CD4-positive, alpha-beta T cell treated with Interleukin-1 beta for 1 hour (primary cell): ENCODE measurements around the gene AAK1.
"Not testable (repeated sequence)": the region's sequence is repeated elsewhere in the genome, so short reads cannot be mapped to it uniquely, and the experiment has no call there.

Experiments
- DNase-seq, 2 donors: peaks; one replicate each; pipeline ENCODE4 v3.0.0-alpha.2; 2020 to 2022

The AAK1 gene

DNA sequence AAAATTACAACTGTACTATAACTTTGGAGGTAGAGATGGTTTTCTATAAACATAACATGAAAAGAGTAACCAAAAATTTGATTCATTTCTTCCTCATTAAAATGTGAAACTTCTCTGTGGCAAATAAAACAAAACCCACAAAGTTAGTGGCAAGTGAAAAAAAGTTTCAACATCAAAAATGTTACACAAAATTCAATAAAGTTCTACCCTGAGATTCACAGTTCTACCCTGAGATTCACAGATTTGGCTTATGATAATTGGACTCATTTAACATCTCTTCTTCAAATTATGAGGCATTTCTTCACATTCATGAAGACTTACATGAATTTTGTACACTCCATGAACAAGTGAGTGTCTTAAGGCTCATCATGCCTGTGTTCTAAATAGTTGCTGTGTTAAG is 51.0 kb downstream of the AAK1 start:
- no peak for DNase-seq

DNA sequence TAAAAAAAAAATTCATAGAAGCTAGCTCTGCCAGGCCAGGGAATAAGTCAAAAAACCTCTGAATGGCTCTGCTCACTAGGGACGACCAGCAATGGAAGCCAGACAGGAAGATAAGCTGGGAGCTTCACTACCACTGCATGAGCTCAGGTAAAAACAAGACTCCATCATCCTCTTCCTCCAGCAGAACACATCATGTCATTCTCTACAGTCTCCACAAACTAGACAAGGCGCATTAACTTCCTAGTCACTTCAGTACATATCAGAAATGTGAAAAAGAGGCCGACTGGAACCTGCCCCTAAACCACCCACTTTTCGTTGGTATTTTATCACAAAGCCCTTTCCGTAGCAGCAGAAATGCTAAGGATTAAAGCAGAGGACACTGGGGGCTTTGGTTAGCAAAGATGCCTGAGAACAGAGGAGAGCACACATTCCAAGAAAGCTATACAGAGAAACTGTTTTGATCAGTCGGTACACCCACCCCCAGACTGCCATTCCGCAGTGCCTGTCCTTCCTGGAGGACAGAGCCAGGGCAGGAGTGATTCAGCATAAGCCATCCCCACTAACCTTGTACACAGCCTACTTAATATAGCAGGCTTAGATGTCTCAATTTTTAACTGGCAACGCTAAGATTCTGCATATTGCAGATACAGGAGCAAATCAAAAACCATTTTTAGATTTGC is 53.4 kb downstream of the AAK1 start:
- DNase-seq = no peak

DNA sequence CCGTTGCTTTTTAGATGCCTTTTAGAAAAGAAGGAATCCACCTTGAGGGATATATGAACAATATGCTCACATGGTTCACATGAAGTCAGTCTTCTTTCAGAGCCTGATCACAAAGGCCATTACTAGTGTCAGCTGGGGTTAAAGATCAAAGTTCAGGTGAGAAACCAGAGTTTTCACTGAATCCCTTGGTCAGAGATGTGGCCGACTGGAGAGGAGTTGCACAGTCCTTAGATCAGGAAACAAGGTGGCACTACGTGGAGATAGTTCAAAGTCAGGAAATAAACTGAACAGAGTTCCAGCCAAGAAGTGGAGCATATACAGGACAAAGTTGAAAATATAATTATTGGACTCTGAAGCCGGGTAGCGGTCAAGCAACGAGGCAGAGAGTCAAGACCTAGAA is 54.6 kb downstream of the AAK1 start:
- no peak for DNase-seq

DNA sequence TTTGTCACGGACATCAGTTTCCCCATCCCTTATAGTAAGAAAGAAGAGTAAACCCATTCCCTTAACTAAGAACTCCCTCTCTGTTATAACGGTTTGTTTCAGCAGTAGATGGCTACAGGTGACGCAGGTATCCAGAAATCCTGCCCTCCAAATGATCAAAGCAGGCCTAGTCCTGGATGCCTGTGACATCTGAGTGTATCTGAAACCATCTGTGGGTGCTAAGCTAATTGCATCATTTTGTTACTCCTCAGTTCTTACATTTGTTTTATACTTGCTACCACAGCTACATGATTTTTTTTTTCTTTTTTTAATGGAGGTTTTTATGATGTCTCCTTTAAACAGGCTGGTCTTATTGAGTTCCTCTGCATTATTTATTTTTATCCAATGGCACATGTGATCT is 55.1 kb downstream of the AAK1 start:
- no peak for DNase-seq

DNA sequence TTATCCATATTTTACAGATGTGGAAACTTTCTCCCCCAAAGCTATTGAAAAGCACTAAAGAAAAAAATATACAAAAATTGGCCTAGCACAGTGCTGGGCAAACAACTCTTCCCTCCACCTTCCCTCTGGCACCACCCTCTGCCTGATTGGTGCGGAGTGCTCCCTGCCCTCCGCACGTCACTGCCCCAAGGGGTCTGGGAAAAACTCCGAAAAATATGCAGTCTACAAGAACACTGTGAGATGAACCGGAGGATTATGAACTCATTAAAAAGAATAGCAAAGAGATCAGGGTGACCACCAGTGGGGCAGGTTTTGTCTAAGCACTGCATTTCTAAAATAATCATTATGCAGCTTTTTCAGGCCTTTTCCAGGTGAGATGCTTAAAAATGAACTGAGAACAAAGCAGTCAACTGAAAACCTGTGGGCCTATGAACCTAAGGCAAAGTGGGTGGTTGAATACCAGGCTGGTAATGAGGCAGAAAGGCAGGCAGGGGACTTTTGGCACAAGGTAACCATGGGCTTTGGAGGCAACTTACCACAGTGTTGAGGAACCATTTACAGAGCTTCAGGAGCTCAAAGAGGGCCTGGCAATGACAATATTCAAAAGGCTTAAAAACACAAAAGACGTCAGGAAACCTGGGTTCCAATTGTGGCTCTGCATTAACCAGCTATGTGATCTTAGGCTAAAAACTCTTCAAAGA is 57.5 kb downstream of the AAK1 start:
- DNase-seq = no peak

DNA sequence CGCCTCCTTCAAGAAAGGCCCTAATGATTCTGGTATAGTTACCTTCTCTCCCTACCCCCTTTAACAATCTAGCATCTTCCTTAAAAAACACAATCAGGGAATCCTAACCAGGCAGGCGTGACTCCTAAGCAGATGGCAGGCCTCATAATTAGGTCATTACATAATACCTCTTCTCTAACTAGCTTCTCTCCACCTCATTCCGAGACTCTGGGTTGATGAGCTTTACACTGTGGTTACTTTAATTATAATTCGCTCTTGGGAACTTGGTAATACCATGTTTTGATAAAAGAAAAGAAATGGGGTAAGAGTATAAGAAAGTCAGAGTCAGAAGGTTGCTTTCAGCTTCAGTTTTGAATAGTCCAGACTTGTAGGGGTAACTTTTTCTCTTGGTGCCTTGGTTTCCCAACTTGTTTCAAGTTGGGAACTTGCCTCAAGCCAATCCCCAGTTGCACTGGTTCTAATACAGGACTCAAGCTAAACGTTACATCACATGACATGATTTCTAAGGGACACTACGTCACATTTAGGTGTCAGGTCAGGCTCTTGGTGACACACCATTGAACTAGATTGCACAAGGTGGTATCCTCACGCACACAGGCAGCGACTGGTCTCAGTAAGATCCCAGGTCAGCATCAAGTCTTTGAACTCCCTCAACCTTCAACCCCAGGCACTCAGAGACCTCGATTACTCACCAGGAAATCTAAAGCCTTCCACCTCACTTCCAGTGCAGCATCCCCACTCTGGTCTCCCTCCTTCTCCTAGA is 59.2 kb downstream of the AAK1 start:
- peak in 1 of 2 donors; percentile 31 for DNase-seq

DNA sequence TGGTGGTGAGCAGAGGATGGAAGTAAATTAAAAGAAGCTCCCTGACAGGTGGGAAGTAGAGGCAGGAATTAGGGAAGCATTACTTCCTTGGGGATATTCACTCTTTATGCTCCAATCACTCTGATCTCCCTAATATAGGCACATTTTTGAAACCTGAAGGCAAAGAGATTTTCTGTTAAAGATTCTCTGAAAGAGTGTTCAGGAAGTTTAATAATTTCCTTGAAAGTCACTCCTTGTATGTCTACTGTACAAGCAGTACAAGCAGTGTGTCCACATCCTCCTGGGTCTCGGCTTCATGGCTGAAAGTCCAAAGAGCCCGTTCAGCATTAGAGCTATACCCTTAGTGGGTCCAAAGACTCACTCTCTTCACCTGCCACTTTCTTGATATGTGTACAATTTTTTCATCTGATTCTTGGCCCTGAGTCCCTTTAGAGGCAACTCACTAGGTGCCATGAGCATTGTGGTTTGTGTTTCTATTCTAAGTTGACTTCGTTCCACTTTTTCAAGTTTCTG is 60.2 kb downstream of the AAK1 start:
- DNase-seq = no peak

DNA sequence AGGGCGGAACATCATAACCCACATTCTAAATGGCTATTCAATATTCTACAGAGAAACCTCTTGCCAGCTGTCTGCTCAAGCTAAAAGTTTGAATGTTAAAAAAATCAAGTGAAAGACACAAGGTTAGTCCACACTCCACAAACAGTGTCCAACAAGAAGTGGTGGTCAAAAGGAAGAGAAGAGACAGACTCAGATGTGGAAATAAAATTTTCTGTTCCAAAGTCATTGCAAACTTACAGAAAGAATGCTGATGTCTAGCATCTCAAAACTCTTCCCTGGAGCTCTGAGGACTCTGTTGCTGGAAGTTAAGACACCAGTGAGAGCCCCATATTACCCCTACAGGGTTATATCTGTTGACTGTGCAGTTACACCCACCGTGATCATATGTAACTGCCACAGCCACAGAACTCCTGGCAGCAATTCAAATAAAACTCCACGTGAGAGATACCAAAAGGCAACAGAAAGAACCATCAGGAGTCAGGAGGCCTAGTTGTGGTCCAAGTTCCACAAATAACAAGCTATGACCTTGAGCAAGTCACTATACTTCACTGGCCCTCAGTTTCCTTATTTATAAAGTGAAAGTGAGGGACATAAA is 60.9 kb downstream of the AAK1 start:
- no peak for DNase-seq

DNA sequence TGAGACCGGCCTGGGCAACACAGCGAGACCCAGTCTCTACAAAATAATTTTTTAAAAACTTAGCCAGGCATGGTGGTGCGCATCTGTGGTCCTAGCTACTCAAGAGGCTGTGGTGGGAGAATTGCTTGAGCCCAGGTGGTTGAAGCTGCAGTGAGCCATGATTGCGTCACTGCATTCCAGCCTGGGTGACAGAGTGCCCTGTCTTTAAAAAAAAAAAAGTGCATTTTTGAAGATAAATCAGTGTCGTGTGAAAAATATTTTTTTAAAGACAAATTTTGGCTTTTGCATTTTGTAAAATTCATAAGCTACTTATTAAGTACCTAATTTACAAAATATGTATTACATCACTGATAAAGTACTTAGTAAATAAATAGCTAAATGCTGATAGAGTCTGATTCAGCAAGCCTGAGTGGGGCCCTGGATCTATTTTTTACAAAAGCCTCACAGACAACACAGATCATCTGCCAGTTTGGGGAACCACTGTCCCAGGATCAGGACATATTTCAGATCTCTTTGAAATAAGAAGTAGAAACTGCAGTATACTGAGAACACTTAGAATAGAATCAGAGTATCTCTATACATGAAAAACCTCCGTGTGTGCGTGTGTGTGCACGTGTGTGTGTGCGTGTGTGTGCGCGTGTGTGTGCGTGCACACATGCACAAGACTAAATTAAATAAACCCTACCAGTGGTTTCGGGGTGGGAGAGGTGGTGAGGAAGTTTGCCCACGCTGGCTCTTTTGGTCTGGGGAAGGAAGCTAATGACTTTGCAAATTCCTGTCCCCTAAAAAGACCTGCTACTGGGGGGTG is 61.6 kb downstream of the AAK1 start:
- DNase-seq = no peak

DNA sequence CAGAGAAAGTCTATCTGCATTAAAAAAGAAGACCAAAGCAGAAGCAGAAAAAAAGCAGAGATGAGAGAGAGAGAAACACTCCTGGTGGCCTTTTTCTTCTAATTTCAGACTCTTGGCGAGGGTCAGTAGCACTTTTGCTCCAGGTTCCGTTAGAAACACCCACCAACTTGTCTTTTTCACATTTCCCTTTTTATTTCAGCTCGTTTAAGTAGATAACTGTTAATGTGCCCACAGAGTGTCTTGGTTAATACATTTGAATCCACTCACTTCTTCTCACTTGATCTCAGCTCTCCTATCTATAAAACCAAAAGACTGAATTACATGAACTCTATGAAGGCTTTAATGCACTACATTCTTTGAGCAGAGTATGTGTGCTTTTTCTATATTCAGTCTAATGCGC is 63.1 kb downstream of the AAK1 start:
- DNase-seq = no peak

DNA sequence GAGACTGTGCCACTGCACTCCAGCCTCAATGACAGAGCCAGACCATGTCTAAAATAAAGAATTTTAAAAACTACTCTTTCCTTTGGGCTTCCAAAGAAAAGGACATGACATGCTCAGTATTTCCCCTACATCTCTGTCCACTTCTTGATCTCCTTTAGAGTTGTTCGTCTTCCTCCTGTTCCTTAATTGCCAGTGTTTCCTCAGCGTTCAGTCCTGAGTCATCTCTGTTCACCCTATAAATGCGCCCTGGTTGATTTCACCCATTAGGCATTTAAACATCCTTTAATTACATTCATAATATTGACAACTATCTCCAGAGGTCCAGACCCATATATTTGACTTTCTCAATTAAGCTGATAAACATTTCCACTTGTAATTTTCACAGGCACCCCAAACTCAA is 64.0 kb downstream of the AAK1 start:
- no peak for DNase-seq

DNA sequence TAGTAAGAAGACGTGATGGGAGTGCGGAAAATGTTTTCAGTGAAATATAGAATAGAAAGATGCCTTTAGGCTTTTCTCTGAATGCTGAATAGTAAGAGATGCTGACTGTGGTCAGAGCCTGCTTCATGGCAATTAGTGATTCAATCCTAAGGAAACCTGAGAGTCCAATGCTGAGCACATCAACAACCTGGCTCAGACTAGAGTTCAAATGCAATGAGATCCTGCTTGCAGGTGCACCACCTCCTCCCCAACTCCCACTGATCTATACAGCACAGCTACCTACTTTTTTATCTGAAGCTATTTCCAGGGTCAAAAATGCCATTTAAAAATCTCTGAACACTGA is 65.4 kb downstream of the AAK1 start:
- no peak for DNase-seq

DNA sequence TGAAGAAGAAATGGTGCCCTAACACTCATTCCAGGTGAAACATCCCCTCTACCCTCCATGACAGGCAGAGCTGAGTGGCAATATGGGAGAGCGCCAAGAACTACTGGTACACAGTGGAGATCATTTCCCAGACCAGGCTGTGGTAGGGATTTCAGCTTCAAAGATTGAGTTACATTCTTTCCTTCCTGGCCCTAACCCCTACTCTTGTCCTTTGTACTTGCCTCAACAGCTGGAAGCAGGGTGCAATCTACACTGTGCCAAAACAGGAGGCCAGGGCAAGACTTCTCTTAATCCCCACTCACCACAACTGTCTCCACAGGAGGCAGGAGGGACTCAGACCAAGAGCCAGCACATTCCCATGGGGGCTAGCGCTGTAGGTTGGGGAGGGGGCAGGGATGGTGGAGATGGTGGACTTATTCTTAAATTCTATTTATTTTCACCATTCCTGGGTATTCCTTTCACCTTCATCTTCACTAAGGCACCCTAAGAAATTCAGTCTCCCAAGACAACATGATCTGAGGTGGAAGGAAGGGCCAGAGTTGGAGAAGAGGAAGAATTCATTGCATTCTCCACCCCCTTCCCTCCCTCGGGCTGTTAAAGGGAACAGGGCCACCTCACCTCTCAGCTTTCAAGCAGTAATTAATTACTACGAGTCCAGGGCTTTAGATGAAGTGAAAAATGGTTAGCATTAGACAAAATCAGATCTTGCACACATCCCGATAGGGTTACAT is 65.9 kb downstream of the AAK1 start:
- no peak for DNase-seq

DNA sequence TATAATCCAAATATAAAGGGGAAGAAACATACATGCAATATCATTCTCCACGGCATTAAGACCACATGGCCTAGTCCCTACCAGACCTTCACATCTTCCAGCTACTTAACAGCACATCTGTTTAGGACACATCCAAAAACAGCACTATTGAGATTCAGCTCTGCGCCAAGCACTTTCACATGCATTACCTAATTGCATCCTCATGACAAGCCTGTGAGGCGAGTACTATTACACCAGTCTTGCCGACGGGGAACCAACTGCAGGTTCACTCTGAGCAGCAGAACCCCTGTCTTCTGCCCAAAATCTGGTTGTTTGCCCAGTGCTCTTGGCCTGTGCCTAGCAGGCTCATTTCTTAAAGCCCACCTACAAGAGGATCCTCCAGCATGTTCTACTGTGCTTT is 66.7 kb downstream of the AAK1 start:
- DNase-seq = no peak

DNA sequence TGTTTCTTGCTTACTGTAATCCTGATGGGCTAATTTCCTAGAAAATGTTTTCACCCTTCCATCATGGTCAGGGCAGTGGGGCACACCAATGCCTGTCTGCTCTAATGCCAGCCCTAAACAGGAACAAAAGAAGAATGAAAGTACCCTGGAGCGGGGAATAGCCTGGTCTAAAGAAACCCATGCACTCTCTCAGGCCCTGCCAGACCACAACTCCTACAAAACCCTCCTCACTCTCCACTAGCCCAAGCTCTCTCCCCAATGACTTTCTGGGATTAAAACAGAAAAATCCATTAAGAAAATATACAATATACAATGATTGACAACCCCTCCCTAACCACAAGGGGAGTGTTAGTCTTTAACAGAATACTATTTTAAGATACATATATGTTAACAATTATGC is 67.6 kb downstream of the AAK1 start:
- no peak for DNase-seq

DNA sequence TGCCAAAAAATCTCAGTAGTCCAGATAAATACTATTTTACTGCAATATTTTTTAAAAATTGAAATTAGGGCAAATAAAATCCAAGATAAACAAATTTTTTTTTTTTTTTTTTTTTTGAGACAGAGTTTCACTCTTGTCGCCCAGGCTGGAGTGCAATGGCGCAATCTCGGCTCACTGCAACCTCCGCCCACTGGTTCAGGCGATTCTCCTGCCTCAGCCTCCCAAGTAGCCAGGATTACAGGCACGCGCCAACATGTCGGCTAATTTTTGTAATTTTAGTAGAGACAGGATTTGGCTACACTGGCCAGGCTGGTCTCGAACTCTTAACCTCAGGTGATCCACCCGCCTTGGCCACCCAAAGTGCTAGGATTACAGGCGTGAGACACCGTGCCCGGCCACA is 68.2 kb downstream of the AAK1 start:
- not testable (repeated sequence) for DNase-seq

DNA sequence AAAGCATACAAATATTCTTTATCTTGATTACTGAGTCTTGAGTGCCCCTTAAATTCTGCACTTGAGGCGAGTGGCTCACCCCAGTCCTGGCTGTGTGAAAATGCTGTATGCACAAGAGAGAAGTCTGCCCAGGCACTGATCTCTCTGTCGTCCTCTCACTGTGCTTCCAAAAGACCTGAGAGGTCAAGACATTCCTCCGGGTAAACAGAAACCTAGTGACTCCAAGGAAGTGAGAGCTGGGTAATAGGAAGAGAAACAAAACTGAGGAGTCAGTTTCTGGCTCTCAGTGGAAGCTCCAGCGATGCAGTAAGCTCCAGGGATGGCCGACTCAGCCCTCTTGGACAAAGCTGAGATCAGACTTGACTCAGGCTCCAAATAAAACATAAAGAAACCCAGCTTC is 70.9 kb downstream of the AAK1 start:
- no peak for DNase-seq

DNA sequence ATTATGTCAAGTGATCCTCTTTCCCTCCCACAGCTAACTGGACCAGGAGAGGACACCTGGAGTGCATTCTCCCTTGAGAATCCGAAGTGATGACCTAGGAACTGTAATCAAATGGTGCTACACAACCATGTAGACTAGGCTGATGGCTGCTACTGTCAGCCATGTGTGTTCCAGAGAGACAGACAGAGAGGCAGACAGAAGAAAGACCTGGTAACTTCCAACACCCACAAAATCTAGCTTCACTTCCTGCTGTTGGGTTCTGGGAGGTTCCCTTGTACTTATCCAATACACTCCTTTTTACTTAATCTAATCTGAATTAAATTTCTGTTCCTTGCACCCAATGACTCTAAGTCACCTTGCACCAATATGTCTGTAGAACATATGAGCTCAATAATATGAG is 72.3 kb downstream of the AAK1 start:
- no peak for DNase-seq

DNA sequence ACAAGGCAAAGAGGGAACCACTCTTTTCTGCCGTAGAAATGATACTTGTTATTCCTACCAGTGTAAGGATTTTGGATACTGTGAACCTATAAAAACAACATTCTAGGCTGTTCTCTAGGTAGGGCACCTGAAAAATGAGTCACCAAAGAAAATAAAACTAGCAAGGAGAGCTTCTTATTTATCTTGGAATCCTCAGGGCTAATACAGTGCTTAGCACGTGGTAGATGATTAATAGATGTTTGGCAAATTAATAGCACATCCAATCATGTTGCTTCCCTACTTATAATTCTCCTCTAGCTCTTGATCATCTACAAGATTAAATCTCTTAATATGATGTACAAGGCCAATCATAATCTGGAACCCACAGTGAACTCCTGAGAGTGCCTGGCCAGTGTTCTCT is 73.1 kb downstream of the AAK1 start:
- no peak for DNase-seq

DNA sequence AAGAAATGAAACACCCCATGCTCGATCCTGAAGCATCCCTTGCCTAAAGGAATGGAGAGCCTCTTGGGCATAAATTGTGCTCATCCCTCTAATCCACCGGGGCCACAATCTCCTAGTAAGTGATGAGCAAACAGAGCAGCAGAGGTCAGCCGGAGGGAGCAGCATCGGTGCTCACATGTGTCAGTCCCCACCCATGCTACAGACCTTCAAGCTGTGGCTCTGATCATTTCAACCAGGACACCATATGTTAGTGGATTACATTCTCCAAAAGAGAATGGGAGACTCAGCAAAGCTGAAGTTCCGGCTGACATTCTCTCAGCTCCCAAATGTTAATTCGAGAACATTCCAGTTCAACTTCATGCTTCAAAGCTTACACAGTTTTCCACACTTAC is 75.6 kb downstream of the AAK1 start:
- DNase-seq = no peak

DNA sequence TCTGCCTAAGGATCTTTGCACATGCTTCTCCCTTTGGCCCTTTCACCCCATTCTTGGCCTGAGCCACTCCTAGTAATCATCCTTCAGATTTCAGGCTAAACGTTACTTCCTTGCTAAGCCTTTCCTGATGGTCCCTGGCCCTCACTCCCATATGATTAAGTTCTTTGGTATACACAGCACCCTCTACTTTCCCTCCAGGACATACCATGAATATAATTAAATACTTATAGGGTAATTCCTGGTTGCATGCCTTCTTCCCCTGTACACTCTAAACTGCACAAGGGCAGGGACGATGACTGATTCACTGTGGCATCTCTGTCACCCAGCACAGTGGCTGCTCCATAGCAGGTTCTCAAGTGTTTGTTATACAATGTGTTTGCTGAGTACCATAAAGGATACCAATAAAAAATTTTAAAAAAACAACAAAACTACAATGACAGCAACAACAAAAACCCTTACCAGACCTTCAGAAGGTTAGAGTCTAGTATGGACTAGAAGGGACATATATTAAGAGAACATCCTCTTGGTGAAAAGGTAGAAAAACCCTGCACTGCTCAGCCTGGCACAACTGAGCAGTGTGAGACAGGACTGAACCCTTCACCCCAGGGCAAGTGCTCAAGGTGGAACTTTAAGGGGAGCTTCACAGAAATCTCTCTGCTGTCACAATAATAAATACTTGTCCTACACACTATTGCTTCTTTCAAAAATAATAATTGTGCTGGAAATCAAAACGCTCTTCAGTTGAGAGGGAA is 76.2 kb downstream of the AAK1 start:
- no peak for DNase-seq
